ENCODE data around the gene LCE2D. TPM values are rescaled to one million over a fixed set of nuclear protein-coding genes. Genes with fewer than 3 reads are reported as not detected.

Gene LCE2D
- total RNA-seq, 1 experiment from 2014 or later, result not detected

- no peak within 1 kb of the TSS for H4K91ac ChIP-seq (ENCODE audit: insufficient read length, low read depth, low read length)
- H3K23me2 ChIP-seq (ENCODE audit: insufficient read length, low read depth, low read length, poor library complexity, severe bottlenecking), result no peaks in the 10 kb centered on the region
- no peak within 1 kb of the TSS for H2BK15ac ChIP-seq (ENCODE audit: low read depth, low read length)
- H3K36me3 Mint-ChIP-seq (ENCODE audit: insufficient read depth in 1 of 3, low read depth in 3 of 3), result peaks cover 9 to 24% (median 16%) of the 10 kb centered on the region in 3 experiments; a peak in 5 of 7 replicates
- no peak within 1 kb of the TSS for H3K27ac Mint-ChIP-seq
- H2BK12ac ChIP-seq (ENCODE audit: insufficient read length, low read depth, low read length), result no peak within 1 kb of the TSS
- no peak within 1 kb of the TSS for H2BK120ac ChIP-seq (ENCODE audit: low read depth, low read length, poor library complexity, severe bottlenecking)
- no peaks in the 10 kb centered on the region for H3K79me2 ChIP-seq (ENCODE audit: insufficient read depth, low read length)
- H3K9me3 ChIP-seq (ENCODE audit: control insufficient read depth, low read depth, low read length), result peaks cover 76% of the 10 kb centered on the region
- H2BK20ac ChIP-seq (ENCODE audit: low read depth, low read length, poor library complexity, severe bottlenecking), result no peak within 1 kb of the TSS
- H3K23ac ChIP-seq (ENCODE audit: insufficient read length, low read depth, low read length), result no peak within 1 kb of the TSS
- no peak within 1 kb of the TSS for H3K18ac ChIP-seq (ENCODE audit: insufficient read length, low read depth, low read length)
- H3K9me3 Mint-ChIP-seq, result peaks cover 88 to 94% of the 10 kb centered on the region in 2 experiments
- no CpG with 5 or more reads among the region's 2 CpGs for WGBS (ENCODE audit: extremely low coverage, insufficient read length, low lambda C conversion rate)
- no peak for DNase-seq
- H4K5ac ChIP-seq (ENCODE audit: insufficient read length, low read depth, low read length), result no peak within 1 kb of the TSS
- H3K27ac ChIP-seq (ENCODE audit: insufficient read length, low read depth, low read length), result no peak within 1 kb of the TSS
- no peak within 1 kb of the TSS for H2AK5ac ChIP-seq (ENCODE audit: insufficient read length, low read length)
- H3K79me1 ChIP-seq (ENCODE audit: insufficient read depth, low read depth, low read length, poor library complexity, severe bottlenecking), result no peaks in the 10 kb centered on the region
- H3K4me1 ChIP-seq (ENCODE audit: insufficient read depth, low read length), result no peaks in the 10 kb centered on the region
- no peak within 1 kb of the TSS for H4K8ac ChIP-seq (replicated peaks; ENCODE audit: insufficient read length, low read depth, low read length)
- no peaks in the 10 kb centered on the region for H4K20me1 ChIP-seq (ENCODE audit: control insufficient read depth, insufficient read depth, insufficient read length)
- H3K4me2 ChIP-seq (ENCODE audit: insufficient read depth, insufficient read length, low read length), result no peak within 1 kb of the TSS
- H3K27me3 Mint-ChIP-seq (ENCODE audit: low read depth), result no peaks in the 10 kb centered on the region
- H3K14ac ChIP-seq (ENCODE audit: insufficient read depth, low read length), result no peak within 1 kb of the TSS
- no peaks in the 10 kb centered on the region for H3K27me3 ChIP-seq (ENCODE audit: insufficient read depth, low read length)
- no peak within 1 kb of the TSS for H3K9ac ChIP-seq (ENCODE audit: extremely low read depth, insufficient read length, low read length)
- no peak within 1 kb of the TSS for H3K56ac ChIP-seq (ENCODE audit: insufficient read length, low read depth, low read length)
- no peak within 1 kb of the TSS for H2AFZ ChIP-seq (ENCODE audit: low read length)
- H3T11ph ChIP-seq (ENCODE audit: low read length), result no peak within 1 kb of the TSS
- H3K4me3 Mint-ChIP-seq, result no peak within 1 kb of the TSS
- no peak for TF ChIP-seq CTCF (conservative IDR thresholded peaks at IDR 0.05)
- no peak within 1 kb of the TSS for H2BK5ac ChIP-seq (ENCODE audit: insufficient read length, low read length)
- H3K4ac ChIP-seq (ENCODE audit: low read depth, low read length), result no peak within 1 kb of the TSS
- no peaks in the 10 kb centered on the region for H3K4me1 Mint-ChIP-seq
These were observed 44.7 kb downstream of the LCE2D start, which contains the start of gene LCE4A for GRCh38 chr1:152707860-152708259. TSS of gene LCE4A (plus strand) at chr1:152708160. CDS start at chr1:152709076, 916 bp downstream.

Other genes with a start within 250 kb of the LCE2D start
- gene CRNN, start 249.1 kb upstream of the LCE2D start, total RNA-seq (2021), result not detected in 2 replicates
- gene LCE5A, start 152.6 kb upstream of the LCE2D start, total RNA-seq (2021), result not detected in 2 replicates
- not detected in 2 replicates for gene CRCT1, start 148.9 kb upstream of the LCE2D start, total RNA-seq (2021)
- gene LCE3E, start 96.6 kb upstream of the LCE2D start, total RNA-seq (2021), result not detected in 2 replicates
- gene LCE3D, start 82.9 kb upstream of the LCE2D start, total RNA-seq (2021), result not detected in 2 replicates
- gene LCE3C, start 63.1 kb upstream of the LCE2D start, total RNA-seq (2021), result not detected in 2 replicates
- not detected in 2 replicates for gene LCE3B, start 49.6 kb upstream of the LCE2D start, total RNA-seq (2021)
- gene LCE3A, start 40.3 kb upstream of the LCE2D start, total RNA-seq (2021), result not detected in 2 replicates
- not detected in 2 replicates for gene LCE2C, start 11.9 kb downstream of the LCE2D start, total RNA-seq (2021)
- not detected in 2 replicates for gene LCE2B, start 22.7 kb downstream of the LCE2D start, total RNA-seq (2021)
- not detected in 2 replicates for gene LCE2A, start 35.0 kb downstream of the LCE2D start, total RNA-seq (2021)
- gene LCE4A, start 44.8 kb downstream of the LCE2D start, total RNA-seq (2021), result not detected in 2 replicates
- not detected in 2 replicates for gene KPRP, start 94.6 kb downstream of the LCE2D start, total RNA-seq (2021)
- gene LCE1F, start 111.8 kb downstream of the LCE2D start, total RNA-seq (2021), result not detected in 2 replicates
- not detected in 2 replicates for gene LCE1E, start 122.9 kb downstream of the LCE2D start, total RNA-seq (2021)
- gene LCE1D, start 133.3 kb downstream of the LCE2D start, total RNA-seq (2021), result not detected in 2 replicates
- not detected in 2 replicates for gene LCE1C, start 143.3 kb downstream of the LCE2D start, total RNA-seq (2021)
- not detected in 2 replicates for gene LCE1B, start 148.6 kb downstream of the LCE2D start, total RNA-seq (2021)
- not detected in 2 replicates for gene LCE1A, start 164.1 kb downstream of the LCE2D start, total RNA-seq (2021)
- not detected in 2 replicates for gene LCE6A, start 179.5 kb downstream of the LCE2D start, total RNA-seq (2021)
- not detected in 2 replicates for gene LCE7A, start 196.6 kb downstream of the LCE2D start, total RNA-seq (2021)
- not detected in 2 replicates for gene SMCP, start 214.9 kb downstream of the LCE2D start, total RNA-seq (2021)
- not detected in 2 replicates for gene IVL, start 245.2 kb downstream of the LCE2D start, total RNA-seq (2021)

Measured in H9 (cell line).